Mammary epithelial cell (primary cell): ENCODE measurements around the gene KIFAP3.

Experiments used
- EZH2 ChIP-seq: IDR thresholded peaks from 2 replicates; pipeline ENCODE4 v1.6.1; 2012; ENCODE audit warnings: low read length, inconsistent platforms, borderline replicate concordance
- TF ChIP-seq, protein P1 (sequence below), 2 donors: IDR thresholded peaks in 1 of 2; conservative IDR thresholded peaks in 1 of 2; 2 replicates each; pipeline ENCODE4 v1.5.1; 2011 to 2012; ENCODE audit warnings: inconsistent platforms in 2 of 2, low read length in 2 of 2, mild to moderate bottlenecking in 2 of 2, control low read depth in 1 of 2, low read depth in 1 of 2; ENCODE audit not compliant: insufficient read depth in 1 of 2; ENCODE audit errors: extremely low read depth in 1 of 2

- no peak for TF ChIP-seq EZH2
- TF ChIP-seq, protein P1, sequence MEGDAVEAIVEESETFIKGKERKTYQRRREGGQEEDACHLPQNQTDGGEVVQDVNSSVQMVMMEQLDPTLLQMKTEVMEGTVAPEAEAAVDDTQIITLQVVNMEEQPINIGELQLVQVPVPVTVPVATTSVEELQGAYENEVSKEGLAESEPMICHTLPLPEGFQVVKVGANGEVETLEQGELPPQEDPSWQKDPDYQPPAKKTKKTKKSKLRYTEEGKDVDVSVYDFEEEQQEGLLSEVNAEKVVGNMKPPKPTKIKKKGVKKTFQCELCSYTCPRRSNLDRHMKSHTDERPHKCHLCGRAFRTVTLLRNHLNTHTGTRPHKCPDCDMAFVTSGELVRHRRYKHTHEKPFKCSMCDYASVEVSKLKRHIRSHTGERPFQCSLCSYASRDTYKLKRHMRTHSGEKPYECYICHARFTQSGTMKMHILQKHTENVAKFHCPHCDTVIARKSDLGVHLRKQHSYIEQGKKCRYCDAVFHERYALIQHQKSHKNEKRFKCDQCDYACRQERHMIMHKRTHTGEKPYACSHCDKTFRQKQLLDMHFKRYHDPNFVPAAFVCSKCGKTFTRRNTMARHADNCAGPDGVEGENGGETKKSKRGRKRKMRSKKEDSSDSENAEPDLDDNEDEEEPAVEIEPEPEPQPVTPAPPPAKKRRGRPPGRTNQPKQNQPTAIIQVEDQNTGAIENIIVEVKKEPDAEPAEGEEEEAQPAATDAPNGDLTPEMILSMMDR (conservative IDR thresholded peaks at IDR 0.05 in 1 of 2, IDR thresholded peaks at IDR 0.05 in 1 of 2; ENCODE audit: extremely low read depth in 1 of 2, insufficient read depth in 1 of 2, low read depth in 1 of 2, low read length in 2 of 2) = no peak
Observed at GRCh38 chr1:169890761-169891538, 183.5 kb downstream of the KIFAP3 start.
